ENCODE measurements around the gene PPP2R2D. TPM values are rescaled to one million over a fixed set of nuclear protein-coding genes. Genes with fewer than 3 reads are reported as not detected.

The PPP2R2D gene
- total and polyA plus RNA-seq, 3 experiments from 2014 or later, result 23.5 to 34.0 (median 24.5) TPM

GRCh38 chr10:131909014-131909808 lies 8.4 kb downstream of the PPP2R2D start:
- Mint-ChIP-seq H3K9me3 (no peaks in the 10 kb centered on the region), H3K4me1 (peaks cover 61 to 85% (median 80%) of the 10 kb centered on the region in 3 donors), H3K4me3 (peak overlapping the region in 1 of 7 donors; percentile 51), H3K36me3 (peaks cover 7 to 67% (median 8%) of the 10 kb centered on the region in 3 donors), H3K27me3 (peaks cover 0 to 1% of the 10 kb centered on the region in 2 donors), H3K27ac (peak overlapping the region in 6 of 8 donors; percentile 35 to 76 (median 48))
- H3K27me3 ChIP-seq (ENCODE audit: insufficient read depth, low read length, poor library complexity, severe bottlenecking), result no peaks in the 10 kb centered on the region
- no peak overlapping the region for H3K27ac ChIP-seq (ENCODE audit: low read depth, low read length)
- no peaks in the 10 kb centered on the region for H3K9me3 ChIP-seq (ENCODE audit: low read length)
- POLR2A ChIA-PET, result interaction anchor here (1.0 kb wide), 1 partner anchor 9 kb away, joined by 5 read pairs; no protein-coding TSS in a partner anchor
- peaks cover 10% of the 10 kb centered on the region for H3K36me3 ChIP-seq (ENCODE audit: insufficient read depth, low read length)
- peaks cover 73% of the 10 kb centered on the region for H3K4me1 ChIP-seq (ENCODE audit: insufficient read depth, low read length)
- CTCF ChIA-PET, result interaction anchor here (1.1 kb wide), 2 partner anchors 24 to 113 kb away, joined by 3 to 5 read pairs; no protein-coding TSS in a partner anchor
- no peak for DNase-seq
- peak overlapping the region; percentile 33 for H3K4me3 ChIP-seq (ENCODE audit: low read length)

GRCh38 chr10:131909929-131910328 lies 9.1 kb downstream of the PPP2R2D start:
- Mint-ChIP-seq H3K9me3 (no peaks in the 10 kb centered on the region), H3K4me1 (peaks cover 58 to 85% (median 80%) of the 10 kb centered on the region in 3 donors), H3K27ac (no peak overlapping the region), H3K4me3 (no peak overlapping the region), H3K27me3 (peaks cover 0 to 1% of the 10 kb centered on the region in 2 donors), H3K36me3 (peaks cover 7 to 65% (median 8%) of the 10 kb centered on the region in 3 donors)
- H3K36me3 ChIP-seq (ENCODE audit: insufficient read depth, low read length), result peaks cover 10% of the 10 kb centered on the region
- H3K4me3 ChIP-seq (ENCODE audit: low read length), result no peak overlapping the region
- ChIA-PET CTCF (interaction anchor here (1.1 to 1.2 kb wide), 2 partner anchors 8 to 113 kb away, joined by 3 read pairs; no protein-coding TSS in a partner anchor), POLR2A (no interaction called here)
- peak in 1 of 5 donors; percentile 22 for DNase-seq
- H3K27me3 ChIP-seq (ENCODE audit: insufficient read depth, low read length, poor library complexity, severe bottlenecking), result no peaks in the 10 kb centered on the region
- no peak overlapping the region for H3K27ac ChIP-seq (ENCODE audit: low read depth, low read length)
- peaks cover 71% of the 10 kb centered on the region for H3K4me1 ChIP-seq (ENCODE audit: insufficient read depth, low read length)
- no peaks in the 10 kb centered on the region for H3K9me3 ChIP-seq (ENCODE audit: low read length)

DNA sequence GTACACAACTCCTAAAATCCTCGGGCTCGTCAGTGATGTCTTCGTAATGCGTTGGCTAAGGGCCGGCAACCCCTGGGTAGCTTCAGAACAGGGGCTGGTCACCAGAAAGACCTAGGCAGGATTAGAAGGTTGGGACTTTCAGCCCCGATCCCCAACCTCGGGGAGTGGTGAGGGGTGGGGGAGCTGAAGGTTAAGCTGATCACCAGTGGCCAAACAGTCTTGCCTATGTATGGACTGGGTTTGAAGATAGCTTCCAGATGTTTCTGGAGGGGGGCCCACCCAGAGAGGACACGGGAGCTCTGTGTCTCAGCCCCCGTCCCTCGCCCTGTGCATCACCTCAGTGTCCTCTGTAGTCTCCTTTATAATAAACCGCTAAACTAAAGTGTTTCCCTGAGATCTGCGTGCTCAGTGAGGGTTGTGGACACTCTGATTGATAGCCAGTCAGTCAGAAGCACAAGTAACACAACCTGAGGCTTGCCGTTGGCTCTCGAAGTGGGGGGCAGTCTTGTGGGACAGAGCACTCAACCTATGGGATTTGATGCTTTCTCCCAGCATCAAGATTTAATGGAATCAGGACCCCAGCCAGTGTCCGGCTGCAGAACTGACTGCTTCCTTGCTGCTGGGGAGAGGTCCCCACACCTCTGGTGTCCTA lies 10.0 kb downstream of the PPP2R2D start:
- Histone ChIP-seq H3K4me3 (ENCODE audit: low read length) (no peak overlapping the region), H3K4me1 (ENCODE audit: insufficient read depth, low read length) (peaks cover 69% of the 10 kb centered on the region), H3K36me3 (ENCODE audit: insufficient read depth, low read length) (peaks cover 6% of the 10 kb centered on the region), H3K27me3 (ENCODE audit: insufficient read depth, low read length, poor library complexity, severe bottlenecking) (no peaks in the 10 kb centered on the region), H3K27ac (ENCODE audit: low read depth, low read length) (no peak overlapping the region), H3K9me3 (ENCODE audit: low read length) (no peaks in the 10 kb centered on the region)
- no peak overlapping the region for H3K4me3 Mint-ChIP-seq
- H3K4me1 Mint-ChIP-seq, result peaks cover 53 to 84% (median 78%) of the 10 kb centered on the region in 3 donors
- no peaks in the 10 kb centered on the region for H3K9me3 Mint-ChIP-seq
- peak overlapping the region in 1 of 8 donors; percentile 6 for H3K27ac Mint-ChIP-seq
- DNase-seq, result peak in 1 of 5 donors; percentile 38
- POLR2A ChIA-PET, result no interaction called here
- peaks cover 7 to 59% (median 8%) of the 10 kb centered on the region in 3 donors for H3K36me3 Mint-ChIP-seq
- H3K27me3 Mint-ChIP-seq, result peaks cover 0 to 1% of the 10 kb centered on the region in 2 donors
- CTCF ChIA-PET, result interaction anchor here (1.1 to 1.2 kb wide), 2 partner anchors 9 to 112 kb away, joined by 3 read pairs; no protein-coding TSS in a partner anchor

- ChIA-PET CTCF (no interaction called here), POLR2A (no interaction called here)
- Histone ChIP-seq H3K9me3 (ENCODE audit: low read length) (no peaks in the 10 kb centered on the region), H3K27ac (ENCODE audit: low read depth, low read length) (no peak overlapping the region), H3K27me3 (ENCODE audit: insufficient read depth, low read length, poor library complexity, severe bottlenecking) (no peaks in the 10 kb centered on the region), H3K4me1 (ENCODE audit: insufficient read depth, low read length) (peaks cover 67% of the 10 kb centered on the region), H3K4me3 (ENCODE audit: low read length) (no peak overlapping the region), H3K36me3 (ENCODE audit: insufficient read depth, low read length) (no peaks in the 10 kb centered on the region)
- DNase-seq, result no peak
- Mint-ChIP-seq H3K4me1 (peaks cover 48 to 82% (median 78%) of the 10 kb centered on the region in 3 donors), H3K36me3 (peaks cover 7 to 53% (median 8%) of the 10 kb centered on the region in 3 donors), H3K9me3 (no peaks in the 10 kb centered on the region), H3K27ac (peak overlapping the region in 1 of 8 donors; percentile 71), H3K27me3 (peaks cover 0 to 1% of the 10 kb centered on the region in 2 donors), H3K4me3 (no peak overlapping the region)
Observed at GRCh38 chr10:131911451-131911850, 10.6 kb downstream of the PPP2R2D start.

DNA sequence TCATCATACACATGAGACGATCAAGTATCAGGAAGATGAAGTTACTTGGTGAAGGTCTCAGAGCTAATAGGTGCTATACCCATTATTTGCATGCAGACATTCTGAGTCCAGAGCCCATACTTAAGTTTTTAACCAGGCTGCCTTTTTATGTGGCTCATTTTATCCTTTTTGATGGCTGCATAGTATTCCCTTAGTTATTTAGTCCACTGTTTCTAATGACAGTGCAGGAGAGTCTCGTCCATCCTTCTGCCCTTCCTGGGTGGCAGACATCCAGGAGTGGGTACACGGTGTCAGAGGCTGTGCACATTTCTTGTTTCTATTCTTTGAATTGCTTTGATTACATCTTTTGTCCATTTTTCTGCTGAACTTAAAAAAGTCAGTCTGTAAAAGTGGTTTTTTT lies 11.8 kb downstream of the PPP2R2D start:
- Histone ChIP-seq H3K9me3 (ENCODE audit: low read length) (no peaks in the 10 kb centered on the region), H3K36me3 (ENCODE audit: insufficient read depth, low read length) (no peaks in the 10 kb centered on the region), H3K27me3 (ENCODE audit: insufficient read depth, low read length, poor library complexity, severe bottlenecking) (no peaks in the 10 kb centered on the region), H3K4me1 (ENCODE audit: insufficient read depth, low read length) (peaks cover 57% of the 10 kb centered on the region), H3K4me3 (ENCODE audit: low read length) (no peak overlapping the region), H3K27ac (ENCODE audit: low read depth, low read length) (no peak overlapping the region)
- ChIA-PET CTCF (interaction anchor here (1.5 kb wide), 1 partner anchor 27 kb away, joined by 3 read pairs; no protein-coding TSS in a partner anchor), POLR2A (no interaction called here)
- Mint-ChIP-seq H3K9me3 (no peaks in the 10 kb centered on the region), H3K27ac (peak overlapping the region in 1 of 8 donors; percentile 69), H3K4me1 (peaks cover 51 to 84% (median 79%) of the 10 kb centered on the region in 3 donors), H3K27me3 (peaks cover 0 to 1% of the 10 kb centered on the region in 2 donors), H3K4me3 (peak overlapping the region in 1 of 7 donors; percentile 41), H3K36me3 (peaks cover 8 to 49% (median 8%) of the 10 kb centered on the region in 3 donors)
- DNase-seq, result no peak

- Histone ChIP-seq H3K9me3 (ENCODE audit: low read length) (no peaks in the 10 kb centered on the region), H3K4me3 (ENCODE audit: low read length) (no peak overlapping the region), H3K4me1 (ENCODE audit: insufficient read depth, low read length) (peaks cover 38% of the 10 kb centered on the region), H3K36me3 (ENCODE audit: insufficient read depth, low read length) (no peaks in the 10 kb centered on the region), H3K27me3 (ENCODE audit: insufficient read depth, low read length, poor library complexity, severe bottlenecking) (no peaks in the 10 kb centered on the region), H3K27ac (ENCODE audit: low read depth, low read length) (peak overlapping the region; percentile 9)
- Mint-ChIP-seq H3K4me3 (peak overlapping the region in 1 of 7 donors; percentile 32), H3K36me3 (peaks cover 5 to 26% (median 8%) of the 10 kb centered on the region in 3 donors), H3K27ac (no peak overlapping the region), H3K4me1 (peaks cover 56 to 81% (median 79%) of the 10 kb centered on the region in 3 donors), H3K27me3 (peaks cover 0 to 1% of the 10 kb centered on the region in 2 donors), H3K9me3 (no peaks in the 10 kb centered on the region)
- DNase-seq, result no peak
- CTCF ChIA-PET, result no interaction called here
- POLR2A ChIA-PET, result interaction anchor here (0.7 kb wide), 1 partner anchor 14 kb away, joined by 3 read pairs; no protein-coding TSS in a partner anchor
Observed at GRCh38 chr10:131915484-131915883, 14.7 kb downstream of the PPP2R2D start.

DNA sequence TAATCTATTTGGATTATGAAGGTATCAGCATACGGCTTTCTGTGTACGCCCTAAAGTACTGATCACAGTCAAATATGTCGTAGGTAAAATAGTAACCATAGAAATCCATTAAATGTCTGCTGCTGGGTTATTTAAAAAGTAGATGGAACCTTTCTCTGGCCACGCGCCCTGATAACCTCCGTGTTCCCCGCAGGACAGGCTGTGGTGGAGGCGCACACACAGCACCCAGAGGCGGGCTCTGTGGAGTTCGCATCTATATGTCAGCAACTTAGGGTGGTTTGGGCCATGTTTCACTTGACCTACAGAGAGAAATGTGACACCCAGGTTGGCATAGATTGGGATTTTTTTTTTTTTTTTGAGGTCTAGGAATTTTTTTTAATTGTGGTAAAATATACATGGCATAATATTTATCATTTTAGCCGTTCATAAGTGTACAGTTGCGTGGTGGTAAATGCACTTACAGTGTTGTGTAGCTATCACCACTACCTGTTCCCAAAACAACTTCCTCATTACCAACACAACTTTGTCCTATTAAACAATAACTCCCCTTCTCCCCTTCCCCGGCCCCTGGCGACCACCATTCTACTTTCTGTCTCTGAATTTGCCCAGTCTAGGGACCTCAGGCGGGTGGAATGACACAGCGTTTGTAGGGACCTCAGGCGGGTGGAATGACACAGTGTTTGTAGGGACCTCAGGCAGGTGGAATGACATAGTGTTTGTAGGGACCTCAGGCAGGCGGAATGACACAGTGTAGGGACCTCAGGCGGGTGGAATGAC lies 15.4 kb downstream of the PPP2R2D start:
- peak overlapping the region; percentile 9 for H3K27ac ChIP-seq (ENCODE audit: low read depth, low read length)
- H3K36me3 Mint-ChIP-seq, result peaks cover 5 to 25% (median 8%) of the 10 kb centered on the region in 3 donors
- CTCF ChIA-PET, result interaction anchor here (0.7 kb wide), 1 partner anchor 55 kb away, joined by 3 read pairs; no protein-coding TSS in a partner anchor
- no peaks in the 10 kb centered on the region for H3K27me3 ChIP-seq (ENCODE audit: insufficient read depth, low read length, poor library complexity, severe bottlenecking)
- H3K4me3 ChIP-seq (ENCODE audit: low read length), result no peak overlapping the region
- H3K4me1 ChIP-seq (ENCODE audit: insufficient read depth, low read length), result peaks cover 35% of the 10 kb centered on the region
- DNase-seq, result no peak
- no peaks in the 10 kb centered on the region for H3K36me3 ChIP-seq (ENCODE audit: insufficient read depth, low read length)
- H3K4me3 Mint-ChIP-seq, result no peak overlapping the region
- POLR2A ChIA-PET, result no interaction called here
- H3K27ac Mint-ChIP-seq, result peak overlapping the region in 3 of 8 donors; percentile 23 to 68 (median 25)
- H3K9me3 ChIP-seq (ENCODE audit: low read length), result no peaks in the 10 kb centered on the region
- H3K4me1 Mint-ChIP-seq, result peaks cover 63 to 87% (median 78%) of the 10 kb centered on the region in 3 donors
- peaks cover 0 to 1% of the 10 kb centered on the region in 2 donors for H3K27me3 Mint-ChIP-seq
- no peaks in the 10 kb centered on the region for H3K9me3 Mint-ChIP-seq

Data from CD8-positive, alpha-beta memory T cell (primary cell).